ENCODE data around the gene PRTN3. TPM values are rescaled to one million over a fixed set of nuclear protein-coding genes. Genes with fewer than 3 reads are reported as not detected.
A peak's percentile ranks its signal among the peaks of the same experiment; 100 is the strongest.

The PRTN3 gene
- total RNA-seq, 1 experiment from 2014 or later = not detected

GRCh38 chr19:801030-801860 lies 39.6 kb upstream of the PRTN3 start:
- peak; percentile 68 for DNase-seq
- Histone ChIP-seq H3K27me3 (no peaks in the 10 kb centered on the region), H3K36me3 (peaks cover 62% of the 10 kb centered on the region), H3K4me3 (no peak overlapping the region), H3K9me3 (no peaks in the 10 kb centered on the region)

GRCh38 chr19:801861-802497 lies 38.8 kb upstream of the PRTN3 start:
- Histone ChIP-seq H3K27me3 (no peaks in the 10 kb centered on the region), H3K9me3 (no peaks in the 10 kb centered on the region), H3K36me3 (peaks cover 67% of the 10 kb centered on the region), H3K4me3 (no peak overlapping the region)
- no peak for DNase-seq

- no peak overlapping the region for H3K4me3 ChIP-seq
- no peaks in the 10 kb centered on the region for H3K27me3 ChIP-seq
- peaks cover 74% of the 10 kb centered on the region for H3K36me3 ChIP-seq
- no peaks in the 10 kb centered on the region for H3K9me3 ChIP-seq
- DNase-seq = no peak
These were observed 38.2 kb upstream of the PRTN3 start for GRCh38 chr19:802498-803098.

- Histone ChIP-seq H3K4me3 (no peak overlapping the region), H3K36me3 (peaks cover 77% of the 10 kb centered on the region), H3K27me3 (no peaks in the 10 kb centered on the region), H3K9me3 (no peaks in the 10 kb centered on the region)
- DNase-seq = no peak
These were observed 37.7 kb upstream of the PRTN3 start for GRCh38 chr19:803099-803561.

- no peaks in the 10 kb centered on the region for H3K9me3 ChIP-seq
- no peak overlapping the region for H3K4me3 ChIP-seq
- no peak for DNase-seq
- no peaks in the 10 kb centered on the region for H3K27me3 ChIP-seq
- H3K36me3 ChIP-seq = peaks cover 70% of the 10 kb centered on the region
These were observed 36.9 kb upstream of the PRTN3 start for GRCh38 chr19:803686-804418.

- Histone ChIP-seq H3K4me3 (no peak overlapping the region), H3K27me3 (no peaks in the 10 kb centered on the region), H3K36me3 (peaks cover 69% of the 10 kb centered on the region), H3K9me3 (no peaks in the 10 kb centered on the region)
- DNase-seq = no peak
These were observed 36.2 kb upstream of the PRTN3 start for GRCh38 chr19:804419-805165.

GRCh38 chr19:805166-805551 lies 35.6 kb upstream of the PRTN3 start:
- Histone ChIP-seq H3K9me3 (no peaks in the 10 kb centered on the region), H3K4me3 (no peak overlapping the region), H3K36me3 (peaks cover 69% of the 10 kb centered on the region), H3K27me3 (no peaks in the 10 kb centered on the region)
- DNase-seq = no peak

GRCh38 chr19:805600-806550 lies 34.9 kb upstream of the PRTN3 start:
- Histone ChIP-seq H3K27me3 (no peaks in the 10 kb centered on the region), H3K9me3 (no peaks in the 10 kb centered on the region), H3K4me3 (no peak overlapping the region), H3K36me3 (peaks cover 67% of the 10 kb centered on the region)
- no peak for DNase-seq

- Histone ChIP-seq H3K9me3 (no peaks in the 10 kb centered on the region), H3K36me3 (peaks cover 65% of the 10 kb centered on the region), H3K27me3 (no peaks in the 10 kb centered on the region), H3K4me3 (no peak overlapping the region)
- DNase-seq = no peak
These were observed 33.9 kb upstream of the PRTN3 start for GRCh38 chr19:806815-807421.

- Histone ChIP-seq H3K4me3 (no peak overlapping the region), H3K27me3 (no peaks in the 10 kb centered on the region), H3K36me3 (peaks cover 61% of the 10 kb centered on the region), H3K9me3 (no peaks in the 10 kb centered on the region)
- no peak for DNase-seq
These were observed 33.0 kb upstream of the PRTN3 start for GRCh38 chr19:807627-808422.

- Histone ChIP-seq H3K9me3 (no peaks in the 10 kb centered on the region), H3K36me3 (peaks cover 59% of the 10 kb centered on the region)
- DNase-seq = no peak
These were observed 32.4 kb upstream of the PRTN3 start for GRCh38 chr19:808423-808775.

GRCh38 chr19:810077-810855 lies 30.5 kb upstream of the PRTN3 start:
- Histone ChIP-seq H3K9me3 (no peaks in the 10 kb centered on the region), H3K36me3 (peaks cover 45% of the 10 kb centered on the region), H3K4me3 (no peak overlapping the region), H3K27me3 (no peaks in the 10 kb centered on the region)
- no peak for DNase-seq

More at GRCh38 chr19:808423-808775, 32.4 kb upstream of the PRTN3 start:
- no peak overlapping the region for H3K4me3 ChIP-seq
- no peaks in the 10 kb centered on the region for H3K27me3 ChIP-seq

GRCh38 chr19:810883-811489 lies 29.8 kb upstream of the PRTN3 start:
- no peaks in the 10 kb centered on the region for H3K27me3 ChIP-seq
- peaks cover 41% of the 10 kb centered on the region for H3K36me3 ChIP-seq
- H3K4me3 ChIP-seq = no peak overlapping the region
- no peak for DNase-seq
- H3K9me3 ChIP-seq = no peaks in the 10 kb centered on the region

All from MG63 (cell line).